GM18499 (cell line): ENCODE results near the gene IFNGR1.

Source experiments
- ATAC-seq: cut with Tn5 transposase; IDR thresholded peaks from one replicate; pipeline ENCODE4 v1.9.1; 2021; ENCODE audit warnings: moderate number of reproducible peaks; ENCODE audit not compliant: insufficient read depth, unreplicated experiment

IFNGR1 gene

GRCh38 chr6:137160763-137161162 lies 58.4 kb downstream of the IFNGR1 start:
- ATAC-seq, result no peak

- no peak for ATAC-seq
Observed at GRCh38 chr6:137159912-137160311, 59.3 kb downstream of the IFNGR1 start.

- no peak for ATAC-seq
Observed at GRCh38 chr6:137157601-137158000, 61.6 kb downstream of the IFNGR1 start.

- ATAC-seq, result no peak
Observed at GRCh38 chr6:137156650-137157049, 62.5 kb downstream of the IFNGR1 start.

- no peak for ATAC-seq
Observed at GRCh38 chr6:137155830-137156229, 63.4 kb downstream of the IFNGR1 start.

- no peak for ATAC-seq
Observed at GRCh38 chr6:137150072-137150471, 69.1 kb downstream of the IFNGR1 start.

GRCh38 chr6:137149035-137149393 lies 70.2 kb downstream of the IFNGR1 start:
- ATAC-seq, result no peak

- no peak for ATAC-seq
Observed at GRCh38 chr6:137148306-137149034, 70.7 kb downstream of the IFNGR1 start.
